MCF 10A (cell line): Measurements from ENCODE around the gene ZFYVE9. TPM values are rescaled to one million over a fixed set of nuclear protein-coding genes. Genes with fewer than 3 reads are reported as not detected.

Source experiments
- BruUV-seq: library from RNA; stranded (reverse); fragments of 400-500 nt; replicated peaks from 2 replicates; lab custom pipeline; 2021; lab: Mats Ljungman, UMichigan
- CTCF ChIA-PET: fragments of 300-600 bp; sonication (Branson Sonifier 250); formaldehyde crosslinking; extraction: SDS; loops from one replicate; lab custom pipeline; 2021; ENCODE audit warnings: antibody characterized with exemption, inconsistent platforms; lab: Yijun Ruan, JAX
- POLR2A ChIA-PET: fragments of 300-600, 350-650 bp; sonication (Branson Sonifier 250); formaldehyde crosslinking; extraction: SDS; loops from one replicate; lab custom pipeline; 2020; ENCODE audit warnings: antibody characterized with exemption, inconsistent platforms; lab: Yijun Ruan, JAX
- DNase-seq: peaks from one replicate; pipeline ENCODE4 v3.0.0-alpha.2; 2018; ENCODE audit not compliant: unreplicated experiment
- H3K27ac Mint-ChIP-seq: one replicate; pipeline ENCODE4 v1.8.0; 2022; ENCODE audit warnings: mild to moderate bottlenecking, low read depth, mixed read lengths; ENCODE audit not compliant: unreplicated experiment
- H3K27me3 Mint-ChIP-seq: one replicate; pipeline ENCODE4 v1.8.0; 2022; ENCODE audit warnings: mixed read lengths; ENCODE audit not compliant: insufficient read depth, unreplicated experiment
- H3K36me3 Mint-ChIP-seq: one replicate; pipeline ENCODE4 v1.8.0; 2022; ENCODE audit warnings: mild to moderate bottlenecking, moderate library complexity, mixed read lengths; ENCODE audit not compliant: insufficient read depth, unreplicated experiment
- H3K4me1 Mint-ChIP-seq: one replicate; pipeline ENCODE4 v1.8.0; 2022; ENCODE audit warnings: mixed read lengths; ENCODE audit not compliant: insufficient read depth, unreplicated experiment
- H3K4me3 Mint-ChIP-seq: one replicate; pipeline ENCODE4 v1.8.0; 2022; ENCODE audit warnings: mild to moderate bottlenecking, moderate library complexity, mixed read lengths; ENCODE audit not compliant: unreplicated experiment
- H3K9me3 Mint-ChIP-seq: one replicate; pipeline ENCODE4 v1.8.0; 2022; ENCODE audit warnings: mixed read lengths; ENCODE audit not compliant: unreplicated experiment
- intact Hi-C: fragments of 100-400 bp; cut with micrococcal nuclease; formaldehyde crosslinking; loops from 2 replicates; pipeline ENCODE4 v1.14.1; 2022
- total RNA-seq: library from RNA; stranded (reverse); gene quantifications from 2 replicates; pipeline ENCODE4 v1.2.3, GENCODE V29; 2022
- TF ChIP-seq, protein P1 (sequence below): fragments of 200-600 bp; IDR thresholded peaks from one replicate; pipeline ENCODE4 v1.8.0; 2022; ENCODE audit warnings: antibody characterized with exemption, mild to moderate bottlenecking; ENCODE audit not compliant: unreplicated experiment

Gene ZFYVE9
- total RNA-seq, 1 experiment from 2014 or later, result 23.9 TPM

DNA sequence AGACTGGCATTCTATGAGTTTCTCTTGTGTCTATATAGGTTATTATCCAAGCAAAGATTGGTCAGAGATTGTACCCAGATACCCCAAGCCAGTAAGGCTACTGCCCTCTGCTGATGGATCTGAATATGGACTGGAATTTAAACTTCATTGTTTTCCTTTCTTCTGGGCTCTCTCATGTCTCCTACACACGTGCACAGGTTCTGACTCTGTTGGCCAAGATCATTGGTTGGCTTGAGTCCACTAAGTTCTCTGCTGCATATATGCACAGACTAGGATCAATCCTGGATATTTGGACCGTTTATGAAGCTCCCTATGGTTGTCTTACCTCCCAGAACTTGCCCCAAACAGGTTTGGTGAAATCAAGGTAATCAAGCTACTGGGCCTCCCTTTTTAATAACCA, 154.5 kb downstream of the ZFYVE9 start:
- Mint-ChIP-seq H3K36me3 (peaks cover 45% of the 10 kb centered on the region), H3K27me3 (no peaks in the 10 kb centered on the region), H3K4me3 (no peak overlapping the region), H3K9me3 (no peaks in the 10 kb centered on the region), H3K27ac (no peak overlapping the region), H3K4me1 (no peaks in the 10 kb centered on the region)
- DNase-seq, result peak; percentile 70
- no TSS peak for BruUV-seq
- TF ChIP-seq, protein P1, sequence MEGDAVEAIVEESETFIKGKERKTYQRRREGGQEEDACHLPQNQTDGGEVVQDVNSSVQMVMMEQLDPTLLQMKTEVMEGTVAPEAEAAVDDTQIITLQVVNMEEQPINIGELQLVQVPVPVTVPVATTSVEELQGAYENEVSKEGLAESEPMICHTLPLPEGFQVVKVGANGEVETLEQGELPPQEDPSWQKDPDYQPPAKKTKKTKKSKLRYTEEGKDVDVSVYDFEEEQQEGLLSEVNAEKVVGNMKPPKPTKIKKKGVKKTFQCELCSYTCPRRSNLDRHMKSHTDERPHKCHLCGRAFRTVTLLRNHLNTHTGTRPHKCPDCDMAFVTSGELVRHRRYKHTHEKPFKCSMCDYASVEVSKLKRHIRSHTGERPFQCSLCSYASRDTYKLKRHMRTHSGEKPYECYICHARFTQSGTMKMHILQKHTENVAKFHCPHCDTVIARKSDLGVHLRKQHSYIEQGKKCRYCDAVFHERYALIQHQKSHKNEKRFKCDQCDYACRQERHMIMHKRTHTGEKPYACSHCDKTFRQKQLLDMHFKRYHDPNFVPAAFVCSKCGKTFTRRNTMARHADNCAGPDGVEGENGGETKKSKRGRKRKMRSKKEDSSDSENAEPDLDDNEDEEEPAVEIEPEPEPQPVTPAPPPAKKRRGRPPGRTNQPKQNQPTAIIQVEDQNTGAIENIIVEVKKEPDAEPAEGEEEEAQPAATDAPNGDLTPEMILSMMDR, result peak; percentile 62
- ChIA-PET CTCF (interaction anchor here (0.6 to 9.7 kb wide), 31 partner anchors 10 to 880 kb away, joined by 3 to 98 read pairs (median 5); no protein-coding TSS in a partner anchor), POLR2A (interaction anchor here (1.0 to 1.8 kb wide), 4 partner anchors 25 to 170 kb away, joined by 4 to 7 read pairs (median 4); partner anchors contain the start of gene ZFYVE9)
- intact Hi-C loops, result loop anchor here (1.0 kb wide), 2 partner anchors 154 to 169 kb away; partner anchors contain the start of gene ZFYVE9

DNA sequence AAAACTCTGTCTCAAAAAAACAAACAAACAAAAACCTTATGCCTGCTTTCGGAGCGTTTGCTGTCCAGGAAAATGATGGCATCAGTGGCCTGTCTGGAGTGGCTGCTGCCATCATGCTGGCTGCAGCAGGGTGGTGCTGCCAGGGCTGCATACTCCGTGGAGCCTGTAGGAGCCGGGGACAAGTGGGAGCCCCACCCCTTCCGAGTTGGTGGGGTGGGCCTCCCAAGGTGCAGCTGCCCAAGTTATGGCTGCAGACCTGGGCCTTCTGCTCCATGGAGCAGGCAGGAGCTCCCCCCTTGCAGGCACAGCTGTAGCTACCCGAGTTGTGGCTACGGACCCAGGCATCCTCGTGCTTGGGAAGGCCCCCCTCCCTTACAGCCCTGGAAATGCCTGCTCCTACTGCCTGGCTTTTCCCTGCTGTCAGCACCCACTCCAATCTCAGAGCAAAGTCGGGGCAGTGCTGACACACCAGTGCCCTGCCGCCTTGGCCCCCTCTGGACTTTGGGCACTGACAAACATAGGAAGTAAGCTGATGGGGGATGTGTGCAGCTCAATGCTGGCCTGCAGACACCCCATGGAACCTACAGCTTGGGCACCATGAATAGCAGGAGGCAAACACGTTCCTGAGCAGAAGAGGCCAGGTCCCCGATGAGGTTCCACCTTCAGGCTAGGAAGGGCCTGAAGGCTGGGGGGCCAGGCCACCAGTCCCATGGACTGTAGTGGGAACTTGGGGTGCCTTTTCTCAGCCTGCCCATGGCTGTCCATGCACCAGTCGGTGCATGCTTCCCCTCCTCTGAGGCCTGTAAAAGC, 163.7 kb downstream of the ZFYVE9 start:
- POLR2A ChIA-PET, result no interaction called here
- TF ChIP-seq, protein P1, result no peak
- DNase-seq, result no peak
- CTCF ChIA-PET, result interaction anchor here (1.1 to 3.8 kb wide), 2 partner anchors 9 to 178 kb away, joined by 6 to 21 read pairs; no protein-coding TSS in a partner anchor
- intact Hi-C loops, result no loop called here
- H3K27ac Mint-ChIP-seq, result no peak overlapping the region
- H3K9me3 Mint-ChIP-seq, result no peaks in the 10 kb centered on the region
- H3K36me3 Mint-ChIP-seq, result peaks cover 25% of the 10 kb centered on the region
- BruUV-seq, result no TSS peak
- no peaks in the 10 kb centered on the region for H3K4me1 Mint-ChIP-seq
- no peak overlapping the region for H3K4me3 Mint-ChIP-seq
- no peaks in the 10 kb centered on the region for H3K27me3 Mint-ChIP-seq

DNA sequence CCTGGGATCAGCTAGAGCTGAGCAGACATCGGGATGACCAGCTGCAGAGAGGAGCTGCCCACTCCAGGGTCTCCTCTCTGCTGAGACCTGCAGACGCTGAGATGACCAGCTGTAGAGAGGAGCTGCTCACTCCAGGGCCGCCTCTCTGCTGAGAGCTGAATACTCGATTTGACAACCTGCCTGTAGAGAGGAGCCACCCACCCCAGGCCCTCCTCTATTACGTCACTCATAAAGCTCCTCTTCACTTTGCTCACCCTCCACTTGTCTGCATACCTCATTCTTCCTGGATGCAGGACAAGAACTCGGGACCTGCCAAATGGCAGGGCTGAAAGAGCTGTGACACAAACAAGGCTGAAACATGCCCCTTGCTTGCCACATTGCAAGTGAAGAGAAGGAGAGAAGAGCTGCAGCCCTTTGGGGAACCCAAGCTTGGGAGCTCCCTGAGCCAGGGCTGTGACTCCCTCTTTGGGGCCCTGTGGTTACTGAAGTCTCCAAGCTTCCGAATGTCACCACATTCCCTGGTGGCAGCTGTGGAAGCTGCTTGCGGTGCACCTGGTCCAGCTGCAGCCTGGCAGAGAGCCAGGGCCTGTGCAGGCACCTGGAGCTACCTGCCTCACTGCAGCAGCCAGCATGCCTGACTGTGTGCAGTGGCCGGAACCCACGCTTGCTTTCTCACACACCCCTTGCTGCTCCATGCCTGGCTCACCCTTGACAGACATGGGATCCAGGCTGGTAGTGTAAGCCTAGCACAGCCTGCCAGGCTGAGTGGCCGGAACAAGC, 164.5 kb downstream of the ZFYVE9 start:
- H3K4me3 Mint-ChIP-seq, result no peak overlapping the region
- H3K27ac Mint-ChIP-seq, result no peak overlapping the region
- no peaks in the 10 kb centered on the region for H3K9me3 Mint-ChIP-seq
- no peaks in the 10 kb centered on the region for H3K27me3 Mint-ChIP-seq
- no TSS peak for BruUV-seq
- intact Hi-C loops, result no loop called here
- POLR2A ChIA-PET, result no interaction called here
- TF ChIP-seq, protein P1, result no peak
- CTCF ChIA-PET, result interaction anchor here (0.8 to 3.8 kb wide), 3 partner anchors 10 to 179 kb away, joined by 3 to 21 read pairs (median 6); no protein-coding TSS in a partner anchor
- DNase-seq, result no peak
- peaks cover 18% of the 10 kb centered on the region for H3K36me3 Mint-ChIP-seq
- H3K4me1 Mint-ChIP-seq, result no peaks in the 10 kb centered on the region
